GM12892 (cell line): Measurements from ENCODE around the gene TP73.

ENCODE experiments used
- POLR2A ChIP-seq: IDR thresholded peaks from 2 replicates; pipeline ENCODE4 v1.6.1; 2011; ENCODE audit warnings: low read depth, low read length, control low read depth
- POLR2AphosphoS5 ChIP-seq: IDR thresholded peaks from 2 replicates; pipeline ENCODE4 v1.6.1; 2011; ENCODE audit warnings: low read depth, low read length, control low read depth

- TF ChIP-seq POLR2AphosphoS5 (no peak), POLR2A (no peak)
Observed at GRCh38 chr1:3703786-3704371, 51.6 kb downstream of the TP73 start.
